Common myeloid progenitor, CD34-positive (primary cell): ENCODE measurements around the gene CYGB.

Experiments
- CTCF ChIA-PET: fragments of 350-600 bp; sonication (Branson Sonifier 250); formaldehyde crosslinking; loops from one replicate; lab custom pipeline; 2021; ENCODE audit warnings: antibody characterized with exemption; lab: Charles Lee
- POLR2A ChIA-PET: fragments of 350-600 bp; sonication (Branson Sonifier 250); formaldehyde crosslinking; loops from one replicate; lab custom pipeline; 2021; ENCODE audit warnings: antibody characterized with exemption; lab: Charles Lee
- DNase-seq, 3 donors: peaks; one replicate each; pipeline versions ENCODE4 v3.0.0 to v3.0.0-alpha.2; 2013
- H3K27ac ChIP-seq, 2 experiments: 1 replicate in 1 of 2; 2 replicates in 1 of 2; pipeline ENCODE4 v1.7.0; 2013; ENCODE audit warnings: inconsistent platforms in 2 of 2, low read length in 2 of 2, mild to moderate bottlenecking in 2 of 2, low read depth in 1 of 2, moderate library complexity in 1 of 2; ENCODE audit not compliant: severe bottlenecking in 2 of 2, insufficient read depth in 1 of 2, poor library complexity in 1 of 2
- H3K27me3 ChIP-seq, 5 experiments: replicated peaks in 2 of 5; 1 replicate in 3 of 5; 2 replicates in 2 of 5; pipeline versions ENCODE4 v1.6.1 to v1.7.0; 2013; ENCODE audit warnings: low read length in 4 of 5, mild to moderate bottlenecking in 2 of 5, moderate library complexity in 2 of 5, inconsistent platforms in 1 of 5; ENCODE audit not compliant: insufficient read depth in 5 of 5, control insufficient read depth in 4 of 5
- H3K36me3 ChIP-seq, 4 experiments: 1 replicate in 2 of 4; 2 replicates in 2 of 4; pipeline versions ENCODE4 v1.6.1 to v1.7.0; 2013; ENCODE audit warnings: low read length in 3 of 4, control low read depth in 1 of 4, mild to moderate bottlenecking in 1 of 4; ENCODE audit not compliant: control insufficient read depth in 4 of 4, insufficient read depth in 4 of 4
- H3K4me1 ChIP-seq, 4 experiments: 1 replicate in 3 of 4; 2 replicates in 1 of 4; pipeline versions ENCODE4 v1.6.1 to v1.7.1; 2013; ENCODE audit warnings: low read length in 3 of 4, mild to moderate bottlenecking in 3 of 4, control low read depth in 1 of 4, inconsistent platforms in 1 of 4, moderate library complexity in 1 of 4; ENCODE audit not compliant: control insufficient read depth in 4 of 4, insufficient read depth in 4 of 4; ENCODE audit errors: control extremely low read depth in 1 of 4
- H3K4me3 ChIP-seq, 7 experiments: 1 replicate in 4 of 7; 2 replicates in 3 of 7; pipeline versions ENCODE4 v1.5.1 to v1.7.0; 2013; ENCODE audit warnings: mild to moderate bottlenecking in 7 of 7, low read length in 6 of 7, moderate library complexity in 6 of 7, inconsistent platforms in 2 of 7, low read depth in 2 of 7, control low read depth in 1 of 7; ENCODE audit not compliant: insufficient read depth in 4 of 7, control insufficient read depth in 1 of 7; ENCODE audit errors: extremely low read depth in 1 of 7
- H3K9me3 ChIP-seq, 5 experiments: 1 replicate in 4 of 5; 2 replicates in 1 of 5; pipeline versions ENCODE4 v1.6.1 to v1.7.1; 2013; ENCODE audit warnings: low read length in 4 of 5, mild to moderate bottlenecking in 2 of 5, inconsistent platforms in 1 of 5, low read depth in 1 of 5, moderate library complexity in 1 of 5; ENCODE audit not compliant: control insufficient read depth in 4 of 5, insufficient read depth in 2 of 5; ENCODE audit errors: control extremely low read depth in 1 of 5
- WGBS: methylation state at CpG from one replicate; pipeline ENCODE4 v1.1.5; 2013; ENCODE audit not compliant: insufficient coverage; 5-methylcytosine and 5-hydroxymethylcytosine counted together

The CYGB gene

GRCh38 chr17:76478097-76478496 is 59.4 kb downstream of the CYGB start:
- ChIA-PET POLR2A (no interaction called here), CTCF (interaction anchor here (1.3 to 35.3 kb wide), 3 partner anchors 11 to 69 kb away, joined by 4 to 787 read pairs (median 4); partner anchors contain the start of gene RHBDF2)
- Histone ChIP-seq H3K27me3 (no peaks in the 10 kb centered on the region), H3K4me1 (peaks cover 0 to 25% (median 14%) of the 10 kb centered on the region in 4 experiments), H3K4me3 (no peak overlapping the region), H3K27ac (no peak overlapping the region), H3K9me3 (no peaks in the 10 kb centered on the region), H3K36me3 (peaks cover 0 to 17% (median 3%) of the 10 kb centered on the region in 4 experiments)
- WGBS, result 95% methylated on average over 10 of the region's 10 CpGs
- DNase-seq, result no peak

- 92% methylated on average over 8 of the region's 15 CpGs for WGBS
- no peaks in the 10 kb centered on the region for H3K9me3 ChIP-seq
- CTCF ChIA-PET, result interaction anchor here (0.6 to 35.3 kb wide), 4 partner anchors 11 to 69 kb away, joined by 3 to 787 read pairs (median 4); partner anchors contain the start of gene RHBDF2
- no peak overlapping the region for H3K4me3 ChIP-seq
- peaks cover 0 to 22% (median 6%) of the 10 kb centered on the region in 4 experiments for H3K36me3 ChIP-seq
- H3K27me3 ChIP-seq, result no peaks in the 10 kb centered on the region
- H3K27ac ChIP-seq, result no peak overlapping the region
- POLR2A ChIA-PET, result no interaction called here
- DNase-seq, result no peak
- peaks cover 0 to 25% (median 14%) of the 10 kb centered on the region in 4 experiments for H3K4me1 ChIP-seq
These were observed 59.9 kb downstream of the CYGB start for GRCh38 chr17:76477576-76477975.
